Retinal pigment epithelial cell (primary cell): ENCODE data around the gene RANBP1.

Source experiments
- DNase-seq: peaks from one replicate; pipeline ENCODE4 v3.0.0-alpha.2; 2010; ENCODE audit warnings: low read depth
- H3K4me3 ChIP-seq: 2 replicates; pipeline ENCODE4 v1.5.1; 2011; ENCODE audit warnings: mild to moderate bottlenecking, low read length, control low read depth, moderate library complexity
- CTCF ChIP-seq: conservative IDR thresholded peaks from 2 replicates; pipeline ENCODE4 v1.5.1; 2011; ENCODE audit warnings: low read depth, low read length, control low read depth, inconsistent platforms

RANBP1 gene

DNA sequence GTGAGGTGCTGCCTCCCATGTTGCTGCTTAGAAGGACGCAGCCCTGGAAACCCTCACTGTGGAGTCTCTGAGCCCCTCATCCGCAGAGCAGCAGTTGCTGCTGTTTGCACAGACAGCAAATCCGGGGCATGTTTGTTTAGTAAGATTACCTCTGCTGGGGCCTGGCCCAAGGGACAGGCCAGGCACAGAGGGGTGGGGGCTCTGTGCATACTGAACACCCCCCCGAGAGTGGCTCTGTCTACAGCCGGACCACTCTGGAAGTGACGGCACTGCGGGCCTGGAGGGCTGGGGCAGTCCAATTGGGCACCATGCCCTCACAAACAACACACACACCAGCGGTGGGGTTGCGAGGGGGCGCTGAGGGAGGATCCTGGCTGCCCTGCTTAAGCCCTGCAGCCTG lies 57.9 kb downstream of the RANBP1 start:
- H3K4me3 ChIP-seq = no peak overlapping the region
- DNase-seq = no peak
- no peak for TF ChIP-seq CTCF

GRCh38 chr22:20174785-20175596 lies 59.1 kb downstream of the RANBP1 start:
- H3K4me3 ChIP-seq = no peak overlapping the region
- TF ChIP-seq CTCF = peak; percentile 61
- DNase-seq = no peak

GRCh38 chr22:20175597-20175900 lies 59.6 kb downstream of the RANBP1 start:
- peak; percentile 16 for TF ChIP-seq CTCF
- no peak for DNase-seq
- H3K4me3 ChIP-seq = no peak overlapping the region

GRCh38 chr22:20176421-20177085 lies 60.6 kb downstream of the RANBP1 start:
- no peak overlapping the region for H3K4me3 ChIP-seq
- TF ChIP-seq CTCF = no peak
- no peak for DNase-seq
